ENCODE results near the gene GINS2.
A peak's percentile ranks its signal among the peaks of the same experiment; 100 is the strongest.

The GINS2 gene

DNA sequence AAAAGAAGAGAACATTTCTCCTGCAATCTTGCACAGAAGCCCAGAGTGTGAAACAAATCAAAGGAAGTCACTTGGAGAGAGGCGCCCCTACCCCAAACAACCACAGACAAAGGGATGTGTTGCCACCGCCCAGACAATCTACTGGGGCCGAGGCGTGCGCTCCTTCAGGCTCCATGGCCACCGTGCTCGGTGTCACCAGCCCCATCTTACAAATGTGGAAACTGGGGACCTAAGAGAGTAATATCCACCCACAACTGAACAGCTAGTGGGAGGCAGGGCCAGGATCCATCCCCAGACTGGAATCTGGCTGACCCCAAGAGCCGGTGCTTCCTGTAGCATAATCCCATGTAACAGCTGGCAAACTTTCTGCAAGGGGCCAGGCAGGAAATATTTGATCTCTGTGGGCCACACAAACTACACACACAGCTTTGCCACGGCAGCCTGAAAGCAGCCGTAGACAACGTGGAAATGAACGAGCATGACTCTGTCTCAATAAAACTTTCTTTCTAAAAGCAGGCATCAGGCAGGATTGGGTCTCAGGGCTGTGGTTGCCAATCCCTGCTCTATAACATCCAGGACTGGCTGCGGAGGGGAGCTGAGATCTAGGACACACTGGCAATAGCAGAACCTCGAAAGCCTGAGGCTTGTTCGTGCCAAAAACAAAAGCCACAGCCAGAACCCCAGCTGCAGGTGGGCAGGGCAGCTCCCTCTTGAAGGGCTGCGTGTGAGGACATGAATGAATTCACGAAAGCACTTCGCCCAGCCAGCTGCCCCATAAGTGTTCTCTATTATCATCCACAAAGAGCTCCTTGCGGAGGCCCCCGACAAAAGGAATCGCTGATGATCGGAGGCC lies 26.6 kb upstream of the GINS2 start:
- peak; percentile 94 for DNase-seq

GRCh38 chr16:85712801-85713200 lies 24.0 kb upstream of the GINS2 start:
- DNase-seq, result no peak

- DNase-seq, result no peak
Observed at GRCh38 chr16:85711982-85712587, 23.3 kb upstream of the GINS2 start.

GRCh38 chr16:85710732-85711131 lies 22.0 kb upstream of the GINS2 start:
- DNase-seq, result no peak

DNA sequence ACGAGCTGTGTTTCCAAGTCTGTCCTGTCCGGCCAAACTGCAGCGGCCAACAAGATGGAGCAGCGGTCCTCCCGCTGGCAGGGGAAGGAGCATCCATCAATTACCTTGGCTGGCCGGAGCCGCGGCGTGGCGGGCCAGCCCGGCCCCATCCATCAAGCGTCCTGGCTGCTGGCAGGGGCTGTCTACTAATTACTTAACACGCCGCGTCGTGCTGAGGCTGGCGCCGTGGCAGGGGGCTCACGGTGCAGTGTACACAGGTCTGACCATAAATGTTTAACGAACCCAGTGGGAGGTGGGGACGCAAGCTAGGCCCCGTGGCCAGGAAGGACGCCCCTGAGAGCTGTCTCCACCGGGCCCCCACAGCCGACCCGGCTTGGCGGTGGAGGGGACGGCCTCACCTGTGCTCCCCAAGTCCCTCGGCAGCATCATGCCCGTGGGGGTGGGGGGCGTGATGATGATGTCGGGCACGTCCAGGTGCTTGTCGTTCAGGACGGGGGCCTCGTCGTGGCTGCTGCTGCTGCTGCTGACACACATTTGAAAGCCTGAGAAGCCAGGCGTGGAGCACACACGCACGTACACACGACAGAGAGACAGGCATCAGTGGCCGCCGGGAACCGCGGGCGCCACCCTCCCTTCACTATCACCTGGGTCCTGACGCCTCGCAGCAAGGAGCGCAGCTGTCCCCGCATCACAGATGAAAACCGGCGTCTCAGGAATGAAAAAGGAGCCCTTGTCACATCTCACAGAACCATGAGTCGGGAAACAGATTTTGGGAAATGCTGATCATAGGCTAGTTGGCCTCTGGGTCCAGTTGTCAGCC lies 21.2 kb upstream of the GINS2 start:
- DNase-seq, result no peak

DNA sequence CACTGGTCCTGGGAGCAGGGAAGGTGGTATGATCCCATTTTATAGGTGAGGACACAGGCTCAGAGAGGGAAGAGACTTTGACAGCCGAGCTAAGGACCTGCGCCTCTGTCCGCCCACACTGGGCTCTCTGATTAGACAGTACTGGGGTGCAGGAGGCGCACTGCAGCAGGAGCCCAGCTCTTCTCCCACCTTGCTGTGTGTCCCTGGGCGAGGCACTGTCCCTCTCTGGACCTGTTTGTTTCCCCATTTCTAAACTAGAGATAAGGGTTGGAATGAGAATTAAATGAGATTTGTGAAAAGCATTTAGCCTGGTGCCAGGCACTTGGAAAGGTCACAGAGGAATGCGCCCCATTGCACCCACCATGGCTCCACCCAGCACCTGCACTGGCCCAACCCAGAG lies 19.6 kb upstream of the GINS2 start:
- DNase-seq, result no peak

DNA sequence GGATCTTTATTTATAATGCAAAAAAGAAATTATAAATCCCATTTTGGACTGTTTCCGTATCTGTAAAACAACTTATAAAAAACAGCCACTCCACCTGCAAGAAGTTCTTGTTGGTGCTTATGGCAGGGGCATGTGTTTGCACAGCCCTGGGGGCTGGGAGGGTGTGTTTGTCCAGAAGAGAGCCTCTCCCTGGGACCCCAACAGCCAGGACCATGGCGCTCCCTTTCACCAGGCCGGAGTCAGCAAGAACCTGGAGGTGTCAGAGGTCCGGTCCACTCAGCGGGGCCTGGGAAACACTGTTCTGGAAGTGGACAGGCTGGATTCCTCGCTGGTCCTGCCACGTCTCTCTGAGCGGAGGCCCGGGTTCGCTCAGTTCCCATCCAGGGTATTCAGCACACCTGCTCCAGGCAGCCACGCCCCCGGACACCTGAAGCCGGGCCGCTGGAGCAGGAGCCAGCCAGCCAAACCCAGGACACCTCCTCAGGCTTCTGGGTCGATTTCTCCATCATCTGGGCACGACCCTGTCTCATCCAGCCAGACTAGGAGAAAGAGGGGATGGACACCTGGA lies 18.9 kb upstream of the GINS2 start:
- DNase-seq, result no peak

GRCh38 chr16:85706449-85707034 lies 17.8 kb upstream of the GINS2 start:
- DNase-seq, result no peak

GRCh38 chr16:85704900-85705846 lies 16.4 kb upstream of the GINS2 start:
- DNase-seq, result no peak

- no peak for DNase-seq
Observed at GRCh38 chr16:85704011-85704410, 15.3 kb upstream of the GINS2 start.

- DNase-seq, result no peak
Observed at GRCh38 chr16:85699628-85700027, 10.9 kb upstream of the GINS2 start.

GRCh38 chr16:85698935-85699558 lies 10.3 kb upstream of the GINS2 start:
- DNase-seq, result no peak

- no peak for DNase-seq
Observed at GRCh38 chr16:85698459-85698891, 9.7 kb upstream of the GINS2 start.

GRCh38 chr16:85697431-85697830 lies 8.7 kb upstream of the GINS2 start:
- DNase-seq, result no peak

- DNase-seq, result no peak
Observed at GRCh38 chr16:85696781-85697180, 8.0 kb upstream of the GINS2 start.

GRCh38 chr16:85695196-85696128 lies 6.7 kb upstream of the GINS2 start:
- no peak for DNase-seq

- peak; percentile 14 for DNase-seq
Observed at GRCh38 chr16:85690469-85691064, 1.8 kb upstream of the GINS2 start.

GRCh38 chr16:85689950-85690320 lies 1.2 kb upstream of the GINS2 start:
- DNase-seq, result no peak

- DNase-seq, result no peak
Observed at GRCh38 chr16:85689285-85689949, 663 bp upstream of the GINS2 start.
